ENCODE data around the gene RUFY1. TPM values are rescaled to one million over a fixed set of nuclear protein-coding genes. Genes with fewer than 3 reads are reported as not detected.

RUFY1 gene
- polyA plus RNA-seq, 1 experiment = 25.6 TPM

DNA sequence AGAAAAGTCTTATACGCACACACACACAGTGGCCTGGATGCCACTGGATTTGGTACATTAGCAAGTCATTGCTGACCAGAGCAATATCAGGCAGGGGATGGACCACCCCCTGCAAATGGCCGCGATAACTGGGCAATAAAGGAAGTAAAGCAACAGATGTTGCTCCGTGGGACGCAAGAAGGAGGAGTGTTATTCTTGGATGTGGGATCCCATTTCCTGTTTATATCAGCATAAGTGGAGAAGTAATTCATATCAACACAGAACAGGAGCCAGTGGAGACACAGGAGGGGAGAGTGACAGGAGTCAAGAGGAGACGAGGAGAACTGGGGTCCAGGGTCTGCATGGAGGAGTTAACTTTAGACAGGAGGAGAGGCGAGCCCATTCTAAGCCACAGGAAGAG, 18.4 kb downstream of the RUFY1 start:
- ChIA-PET CTCF (no interaction called here), POLR2A (no interaction called here)
- no peaks in the 10 kb centered on the region for H3K27me3 ChIP-seq (ENCODE audit: control insufficient read depth, insufficient read depth, low read length)
- no peak for DNase-seq (ENCODE audit: low read depth)
- no peak overlapping the region for H3K4me3 ChIP-seq (ENCODE audit: low read depth, low read length)
- peaks cover 22% of the 10 kb centered on the region for H3K36me3 ChIP-seq (ENCODE audit: control insufficient read depth, insufficient read depth, low read length)
- TF ChIP-seq, protein P1, sequence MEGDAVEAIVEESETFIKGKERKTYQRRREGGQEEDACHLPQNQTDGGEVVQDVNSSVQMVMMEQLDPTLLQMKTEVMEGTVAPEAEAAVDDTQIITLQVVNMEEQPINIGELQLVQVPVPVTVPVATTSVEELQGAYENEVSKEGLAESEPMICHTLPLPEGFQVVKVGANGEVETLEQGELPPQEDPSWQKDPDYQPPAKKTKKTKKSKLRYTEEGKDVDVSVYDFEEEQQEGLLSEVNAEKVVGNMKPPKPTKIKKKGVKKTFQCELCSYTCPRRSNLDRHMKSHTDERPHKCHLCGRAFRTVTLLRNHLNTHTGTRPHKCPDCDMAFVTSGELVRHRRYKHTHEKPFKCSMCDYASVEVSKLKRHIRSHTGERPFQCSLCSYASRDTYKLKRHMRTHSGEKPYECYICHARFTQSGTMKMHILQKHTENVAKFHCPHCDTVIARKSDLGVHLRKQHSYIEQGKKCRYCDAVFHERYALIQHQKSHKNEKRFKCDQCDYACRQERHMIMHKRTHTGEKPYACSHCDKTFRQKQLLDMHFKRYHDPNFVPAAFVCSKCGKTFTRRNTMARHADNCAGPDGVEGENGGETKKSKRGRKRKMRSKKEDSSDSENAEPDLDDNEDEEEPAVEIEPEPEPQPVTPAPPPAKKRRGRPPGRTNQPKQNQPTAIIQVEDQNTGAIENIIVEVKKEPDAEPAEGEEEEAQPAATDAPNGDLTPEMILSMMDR (IDR thresholded peaks at IDR 0.05; ENCODE audit: insufficient read depth, low read depth, low read length) = no peak

DNA sequence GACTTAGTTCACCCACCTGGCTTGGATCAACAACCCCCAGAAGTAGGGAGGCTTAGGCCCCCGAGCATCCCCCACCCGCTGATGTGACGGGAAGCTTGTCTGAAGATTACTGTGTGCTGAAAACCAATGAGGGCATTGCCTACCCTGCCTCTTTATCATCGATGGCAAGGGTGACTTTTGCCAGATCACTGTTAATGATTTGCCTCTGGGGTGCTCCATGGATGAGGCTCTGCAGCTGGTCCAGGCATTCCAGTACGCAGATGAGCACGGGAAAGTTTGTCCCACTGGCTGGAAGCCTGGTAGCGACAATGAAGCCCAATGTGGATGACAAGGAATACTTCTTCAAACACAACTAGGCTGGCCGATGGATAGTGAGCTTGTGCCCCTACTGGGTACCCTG, 22.0 kb downstream of the RUFY1 start:
- Histone ChIP-seq H3K4me3 (ENCODE audit: low read depth, low read length) (no peak overlapping the region), H3K36me3 (ENCODE audit: control insufficient read depth, insufficient read depth, low read length) (peaks cover 25% of the 10 kb centered on the region), H3K27me3 (ENCODE audit: control insufficient read depth, insufficient read depth, low read length) (no peaks in the 10 kb centered on the region)
- ChIA-PET CTCF (no interaction called here), POLR2A (interaction anchor here (0.6 kb wide), 1 partner anchor 28 kb away, joined by 4 read pairs; no protein-coding TSS in a partner anchor)
- no peak for DNase-seq (ENCODE audit: low read depth)
- TF ChIP-seq, protein P1 (IDR thresholded peaks at IDR 0.05; ENCODE audit: insufficient read depth, low read depth, low read length) = no peak

DNA sequence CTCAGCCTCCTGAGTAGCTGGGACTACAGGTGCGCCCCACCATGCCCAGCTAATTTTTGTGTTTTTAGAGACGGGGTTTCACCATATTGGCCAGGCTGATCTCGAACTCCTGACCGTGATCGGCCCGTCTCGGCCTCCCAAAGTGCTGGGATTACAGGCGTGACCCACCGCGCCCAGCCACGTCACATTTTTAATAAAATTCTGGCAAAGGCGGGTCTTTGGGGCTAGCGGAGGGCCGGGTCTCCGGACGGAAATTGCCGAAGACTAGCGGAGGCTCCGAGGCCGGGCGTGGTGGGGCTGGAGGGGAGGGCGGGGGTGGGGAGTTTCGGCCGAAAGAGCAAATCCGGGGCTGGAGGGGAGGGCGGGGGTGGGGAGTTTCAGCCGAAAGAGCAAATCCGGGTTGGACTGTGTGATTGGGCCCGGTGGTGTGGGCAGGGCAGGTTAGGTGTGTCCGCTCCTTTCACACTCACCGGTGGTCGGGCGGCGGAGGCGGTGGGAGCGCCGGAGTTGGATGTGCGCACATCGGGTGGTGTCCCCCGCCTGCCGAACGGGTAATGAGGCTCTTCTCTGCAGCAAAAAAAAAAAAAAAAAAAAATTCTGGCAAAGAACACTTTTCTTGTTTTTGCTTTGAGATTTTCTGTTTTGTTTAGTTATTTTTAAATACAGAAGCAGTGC, 27.1 kb downstream of the RUFY1 start:
- Histone ChIP-seq H3K27me3 (ENCODE audit: control insufficient read depth, insufficient read depth, low read length) (no peaks in the 10 kb centered on the region), H3K4me3 (ENCODE audit: low read depth, low read length) (no peak overlapping the region), H3K36me3 (ENCODE audit: control insufficient read depth, insufficient read depth, low read length) (peaks cover 8% of the 10 kb centered on the region)
- TF ChIP-seq, protein P1 (IDR thresholded peaks at IDR 0.05; ENCODE audit: insufficient read depth, low read depth, low read length) = no peak
- no peak for DNase-seq (ENCODE audit: low read depth)
- CTCF ChIA-PET = no interaction called here
- POLR2A ChIA-PET = no interaction called here

DNA sequence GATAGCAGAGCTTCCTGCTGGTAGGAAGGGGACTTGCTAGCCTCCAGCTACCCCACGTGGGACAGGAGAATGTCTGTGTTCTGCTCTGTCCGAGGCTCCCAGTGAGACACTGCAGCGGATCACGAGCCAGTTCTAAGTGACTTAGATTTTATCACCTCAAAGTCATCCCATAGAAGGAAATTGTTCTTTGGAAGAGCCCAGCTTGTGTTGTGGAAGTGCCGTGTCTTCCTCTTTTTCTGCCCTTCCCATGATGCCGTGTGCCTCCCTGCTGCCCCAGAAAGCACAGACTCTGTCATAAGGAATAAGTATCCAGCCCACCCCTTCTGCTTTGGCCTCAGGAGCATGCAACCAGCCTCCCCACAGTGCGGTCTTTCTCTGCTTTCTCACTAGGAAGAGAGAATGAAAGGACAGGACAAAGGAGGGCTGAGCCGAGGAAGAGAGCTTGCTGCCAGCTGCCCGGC, 35.6 kb downstream of the RUFY1 start:
- ChIA-PET CTCF (no interaction called here), POLR2A (no interaction called here)
- peaks cover 17% of the 10 kb centered on the region for H3K36me3 ChIP-seq (ENCODE audit: control insufficient read depth, insufficient read depth, low read length)

DNA sequence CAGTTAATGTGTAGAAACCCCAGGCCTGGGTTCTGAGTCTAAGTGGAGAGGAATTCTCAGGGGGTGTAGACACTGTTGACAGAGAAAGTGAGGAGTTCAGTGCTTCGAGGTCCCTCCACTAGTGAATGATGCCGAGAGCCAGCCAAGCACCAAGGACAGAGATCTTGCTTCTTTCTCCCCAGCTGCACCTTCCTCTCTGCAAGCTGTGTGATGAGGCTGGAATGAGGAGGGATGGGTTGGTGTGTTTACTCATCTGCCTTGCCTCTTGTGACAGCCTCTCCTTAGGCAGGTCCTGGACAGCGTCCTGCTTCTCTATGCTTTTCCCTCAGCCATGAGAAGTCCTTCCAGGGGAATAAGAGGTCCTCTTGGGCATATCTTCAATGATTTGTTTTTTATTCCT, 37.8 kb downstream of the RUFY1 start:
- DNase-seq (ENCODE audit: low read depth) = no peak
- Histone ChIP-seq H3K27me3 (ENCODE audit: control insufficient read depth, insufficient read depth, low read length) (no peaks in the 10 kb centered on the region), H3K4me3 (ENCODE audit: low read depth, low read length) (no peak overlapping the region), H3K36me3 (ENCODE audit: control insufficient read depth, insufficient read depth, low read length) (peaks cover 16% of the 10 kb centered on the region)
- CTCF ChIA-PET = no interaction called here
- TF ChIP-seq, protein P1 (IDR thresholded peaks at IDR 0.05; ENCODE audit: insufficient read depth, low read depth, low read length) = no peak
- POLR2A ChIA-PET = no interaction called here

More for the DNA sequence above, 35.6 kb downstream of the RUFY1 start:
- no peak for DNase-seq (ENCODE audit: low read depth)
- H3K27me3 ChIP-seq (ENCODE audit: control insufficient read depth, insufficient read depth, low read length) = no peaks in the 10 kb centered on the region
- TF ChIP-seq, protein P1 (IDR thresholded peaks at IDR 0.05; ENCODE audit: insufficient read depth, low read depth, low read length) = no peak
- no peak overlapping the region for H3K4me3 ChIP-seq (ENCODE audit: low read depth, low read length)
